Measurements from ENCODE around the gene TMEM141.

GRCh38 chr9:136790640-136791515 lies at the start of gene TMEM141:
- TF ChIP-seq EP300 (IDR thresholded peaks at IDR 0.05; ENCODE audit: low read depth) (no peak), POLR2A (IDR thresholded peaks at IDR 0.05) (peak; percentile 84), CTCF (IDR thresholded peaks at IDR 0.05) (no peak), POLR2AphosphoS5 (IDR thresholded peaks at IDR 0.05) (peak; percentile 86 to 93 (median 88))
